HFFc6 (cell line): ENCODE data around the gene ZNRD2. TPM values are rescaled to one million over a fixed set of nuclear protein-coding genes. Genes with fewer than 3 reads are reported as not detected.

Source experiments
- DNase-seq: peaks from one replicate; pipeline ENCODE4 v3.0.0-alpha.2; 2018
- H3K27ac Mint-ChIP-seq: 2 replicates; pipeline ENCODE4 v1.8.0; 2020; ENCODE audit warnings: mild to moderate bottlenecking, mixed read lengths
- H3K27me3 Mint-ChIP-seq: 2 replicates; pipeline ENCODE4 v1.8.0; 2021; ENCODE audit warnings: mild to moderate bottlenecking, moderate library complexity, mixed read lengths; ENCODE audit not compliant: insufficient read depth
- H3K36me3 Mint-ChIP-seq: 2 replicates; pipeline ENCODE4 v1.8.0; 2021; ENCODE audit warnings: low read depth, mixed read lengths
- H3K4me1 Mint-ChIP-seq: 2 replicates; pipeline ENCODE4 v1.8.0; 2020; ENCODE audit warnings: low read depth, mixed read lengths
- H3K4me3 Mint-ChIP-seq: 2 replicates; pipeline ENCODE4 v1.8.0; 2020; ENCODE audit warnings: mild to moderate bottlenecking, moderate library complexity, mixed read lengths
- H3K9me3 Mint-ChIP-seq: 2 replicates; pipeline ENCODE4 v1.8.0; 2020; ENCODE audit warnings: mild to moderate bottlenecking, mixed read lengths
- total RNA-seq, 6 experiments: library from RNA; stranded (reverse); fragmentation: NEBNext Ultra II Directional; extraction: Animal tissue kit (Norgen Biotek cat#: 25700); gene quantifications; 2 replicates in 1 of 6; 3 replicates in 5 of 6; pipeline ENCODE4 v1.2.3, GENCODE V29; 2021
- TF ChIP-seq, protein P1 (sequence below): fragments of 200-600 bp; sonication (generic); IDR thresholded peaks from 2 replicates; pipeline ENCODE4 v1.5.0; 2021; ENCODE audit warnings: antibody characterized with exemption, mild to moderate bottlenecking

Gene ZNRD2
- total RNA-seq, 6 experiments from 2014 or later: 57.7 to 72.0 (median 64.3) TPM

DNA sequence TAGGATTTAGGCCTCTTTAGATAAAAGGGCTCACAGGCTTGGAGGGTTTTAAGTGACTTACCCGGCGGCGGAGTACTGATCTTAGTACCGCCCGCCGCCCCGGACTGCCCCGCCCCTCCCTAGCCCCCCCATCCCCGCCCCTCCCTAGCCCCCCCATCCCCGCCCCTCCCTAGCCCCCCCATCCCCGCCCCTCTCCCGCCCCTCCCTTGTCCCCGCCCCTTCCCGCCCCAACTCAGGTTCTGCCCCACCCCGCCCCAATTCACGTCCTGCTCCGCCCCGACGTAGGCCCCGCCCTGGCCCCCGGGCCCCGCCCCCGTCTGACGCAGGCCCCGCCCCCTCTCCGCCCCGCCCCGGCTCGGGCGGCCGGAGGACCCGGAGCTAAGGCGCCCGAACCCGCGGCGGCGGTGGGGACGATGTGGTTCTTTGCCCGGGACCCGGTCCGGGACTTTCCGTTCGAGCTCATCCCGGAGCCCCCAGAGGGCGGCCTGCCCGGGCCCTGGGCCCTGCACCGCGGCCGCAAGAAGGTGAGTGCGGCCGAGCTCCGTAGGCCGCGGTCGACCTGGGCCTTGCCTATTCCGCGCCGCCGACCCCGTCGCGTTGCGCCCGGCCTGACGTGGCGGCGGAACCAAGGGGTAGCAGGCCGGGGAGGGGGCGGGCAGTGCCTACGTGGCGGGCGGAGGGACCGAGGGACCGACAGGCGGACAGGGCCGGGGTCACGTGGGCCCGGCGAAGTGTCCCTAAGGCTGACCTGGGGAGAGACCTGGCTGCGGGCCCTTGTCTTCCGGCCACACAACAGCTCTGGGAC is 45.3 kb upstream of the ZNRD2 start, which contains the start of gene SCYL1:
TSS of gene SCYL1 (plus strand) at position 343 of the 805 bp plus-strand sequence. CDS start at position 414, 71 bp downstream.
- Mint-ChIP-seq H3K9me3 (peaks cover 4% of the 10 kb centered on the region; the same call in 1 of the 2 replicates), H3K36me3 (peaks cover 13% of the 10 kb centered on the region), H3K27me3 (peaks cover 2% of the 10 kb centered on the region), H3K27ac (peak within 1 kb of the TSS; percentile 80), H3K4me1 (peaks cover 8% of the 10 kb centered on the region), H3K4me3 (peak within 1 kb of the TSS; percentile 96)
- TF ChIP-seq, protein P1, sequence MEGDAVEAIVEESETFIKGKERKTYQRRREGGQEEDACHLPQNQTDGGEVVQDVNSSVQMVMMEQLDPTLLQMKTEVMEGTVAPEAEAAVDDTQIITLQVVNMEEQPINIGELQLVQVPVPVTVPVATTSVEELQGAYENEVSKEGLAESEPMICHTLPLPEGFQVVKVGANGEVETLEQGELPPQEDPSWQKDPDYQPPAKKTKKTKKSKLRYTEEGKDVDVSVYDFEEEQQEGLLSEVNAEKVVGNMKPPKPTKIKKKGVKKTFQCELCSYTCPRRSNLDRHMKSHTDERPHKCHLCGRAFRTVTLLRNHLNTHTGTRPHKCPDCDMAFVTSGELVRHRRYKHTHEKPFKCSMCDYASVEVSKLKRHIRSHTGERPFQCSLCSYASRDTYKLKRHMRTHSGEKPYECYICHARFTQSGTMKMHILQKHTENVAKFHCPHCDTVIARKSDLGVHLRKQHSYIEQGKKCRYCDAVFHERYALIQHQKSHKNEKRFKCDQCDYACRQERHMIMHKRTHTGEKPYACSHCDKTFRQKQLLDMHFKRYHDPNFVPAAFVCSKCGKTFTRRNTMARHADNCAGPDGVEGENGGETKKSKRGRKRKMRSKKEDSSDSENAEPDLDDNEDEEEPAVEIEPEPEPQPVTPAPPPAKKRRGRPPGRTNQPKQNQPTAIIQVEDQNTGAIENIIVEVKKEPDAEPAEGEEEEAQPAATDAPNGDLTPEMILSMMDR: no peak
- DNase-seq: peak; percentile 41

DNA sequence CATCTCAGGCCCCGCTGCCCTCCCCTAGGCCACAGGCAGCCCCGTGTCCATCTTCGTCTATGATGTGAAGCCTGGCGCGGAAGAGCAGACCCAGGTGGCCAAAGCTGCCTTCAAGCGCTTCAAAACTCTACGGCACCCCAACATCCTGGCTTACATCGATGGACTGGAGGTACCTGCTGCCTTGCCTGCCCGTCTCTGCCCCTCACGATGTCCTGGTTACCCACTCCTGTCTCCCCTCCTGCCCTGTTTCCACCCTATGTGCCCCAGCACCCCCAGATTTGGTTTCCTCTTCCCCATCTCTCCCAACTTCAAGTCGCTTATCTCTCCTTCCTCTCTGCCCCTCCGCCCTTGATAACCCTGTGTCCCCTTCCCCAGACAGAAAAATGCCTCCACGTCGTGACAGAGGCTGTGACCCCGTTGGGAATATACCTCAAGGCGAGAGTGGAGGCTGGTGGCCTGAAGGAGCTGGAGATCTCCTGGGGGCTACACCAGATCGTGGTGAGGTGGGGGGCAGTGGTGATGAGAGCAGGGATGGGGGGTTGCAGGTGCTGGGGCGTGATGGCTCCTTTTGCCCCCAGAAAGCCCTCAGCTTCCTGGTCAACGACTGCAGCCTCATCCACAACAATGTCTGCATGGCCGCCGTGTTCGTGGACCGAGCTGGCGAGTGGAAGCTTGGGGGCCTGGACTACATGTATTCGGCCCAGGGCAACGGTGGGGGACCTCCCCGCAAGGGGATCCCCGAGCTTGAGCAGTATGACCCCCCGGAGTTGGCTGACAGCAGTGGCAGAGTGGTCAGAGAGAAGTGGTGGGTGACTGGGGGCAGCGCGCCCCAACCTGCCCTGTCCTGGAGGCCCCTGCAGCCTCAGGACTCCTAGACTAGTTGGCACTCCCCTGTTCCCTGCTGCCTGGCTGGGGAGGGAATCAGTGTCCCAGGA is 44.5 kb upstream of the ZNRD2 start:
- Mint-ChIP-seq H3K36me3 (peaks cover 18% of the 10 kb centered on the region), H3K27ac (peak overlapping the region; percentile 80), H3K27me3 (peaks cover 2% of the 10 kb centered on the region), H3K4me3 (peak overlapping the region; percentile 96), H3K9me3 (peaks cover 4% of the 10 kb centered on the region; the same call in 1 of the 2 replicates), H3K4me1 (peaks cover 8% of the 10 kb centered on the region)
- TF ChIP-seq, protein P1: no peak
- DNase-seq: no peak

DNA sequence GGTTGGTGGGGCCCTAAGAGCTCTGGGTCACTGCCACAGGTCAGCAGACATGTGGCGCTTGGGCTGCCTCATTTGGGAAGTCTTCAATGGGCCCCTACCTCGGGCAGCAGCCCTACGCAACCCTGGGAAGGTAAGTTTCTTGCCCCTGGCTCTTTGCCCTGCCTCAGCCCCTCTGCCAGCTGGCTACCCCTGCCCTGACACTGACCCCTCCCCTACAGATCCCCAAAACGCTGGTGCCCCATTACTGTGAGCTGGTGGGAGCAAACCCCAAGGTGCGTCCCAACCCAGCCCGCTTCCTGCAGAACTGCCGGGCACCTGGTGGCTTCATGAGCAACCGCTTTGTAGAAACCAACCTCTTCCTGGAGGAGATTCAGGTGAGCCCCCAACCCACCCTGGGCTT is 43.5 kb upstream of the ZNRD2 start:
- Mint-ChIP-seq H3K4me1 (peaks cover 8% of the 10 kb centered on the region), H3K4me3 (peak overlapping the region; percentile 96), H3K27me3 (peaks cover 2% of the 10 kb centered on the region), H3K9me3 (peaks cover 4% of the 10 kb centered on the region; the same call in 1 of the 2 replicates), H3K27ac (no peak overlapping the region; the same call in 1 of the 2 replicates), H3K36me3 (peaks cover 26% of the 10 kb centered on the region)
- TF ChIP-seq, protein P1: no peak
- DNase-seq: no peak

DNA sequence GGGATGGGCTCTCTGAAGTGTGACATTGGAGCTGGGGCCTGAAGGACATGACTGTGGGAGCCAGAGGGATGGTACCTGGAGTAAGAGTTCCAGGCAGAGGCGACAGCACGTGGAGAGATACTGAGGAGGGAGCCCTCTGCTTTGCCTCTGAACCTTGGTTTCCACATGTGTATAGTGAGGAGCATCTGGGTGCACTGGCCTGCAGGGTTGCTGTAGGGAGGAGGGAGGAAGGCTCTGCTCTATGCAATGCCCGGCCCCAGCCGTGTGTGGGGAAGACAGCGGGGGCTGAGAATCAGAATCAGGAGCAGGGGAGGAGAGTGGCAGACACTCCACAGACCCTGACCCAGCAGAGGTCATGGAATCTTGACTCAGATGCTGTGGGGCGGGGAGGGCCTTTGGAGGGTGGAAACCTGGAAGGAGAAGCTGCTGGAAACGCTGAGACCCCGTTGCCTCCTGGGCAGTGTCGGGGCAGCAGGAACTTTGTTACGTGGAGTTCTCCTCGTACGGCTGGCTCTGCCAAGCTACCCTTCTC is 41.4 kb upstream of the ZNRD2 start:
- peaks cover 8% of the 10 kb centered on the region for H3K4me1 Mint-ChIP-seq
- no peak for DNase-seq
- H3K36me3 Mint-ChIP-seq: peaks cover 27% of the 10 kb centered on the region
- TF ChIP-seq, protein P1: no peak
- peaks cover 2% of the 10 kb centered on the region for H3K27me3 Mint-ChIP-seq
- H3K4me3 Mint-ChIP-seq: no peak overlapping the region; the same call in 1 of the 2 replicates
- H3K27ac Mint-ChIP-seq: peak overlapping the region; percentile 8; the same call in 1 of the 2 replicates
- H3K9me3 Mint-ChIP-seq: peaks cover 4% of the 10 kb centered on the region; the same call in 1 of the 2 replicates
